HG02763 (cell line): ENCODE data around the gene SOX5.

Experiments used
- ATAC-seq: cut with Tn5 transposase; IDR thresholded peaks from one replicate; pipeline ENCODE4 v1.9.1; 2021; ENCODE audit warnings: mild to moderate bottlenecking, moderate library complexity; ENCODE audit not compliant: unreplicated experiment

SOX5 gene

DNA sequence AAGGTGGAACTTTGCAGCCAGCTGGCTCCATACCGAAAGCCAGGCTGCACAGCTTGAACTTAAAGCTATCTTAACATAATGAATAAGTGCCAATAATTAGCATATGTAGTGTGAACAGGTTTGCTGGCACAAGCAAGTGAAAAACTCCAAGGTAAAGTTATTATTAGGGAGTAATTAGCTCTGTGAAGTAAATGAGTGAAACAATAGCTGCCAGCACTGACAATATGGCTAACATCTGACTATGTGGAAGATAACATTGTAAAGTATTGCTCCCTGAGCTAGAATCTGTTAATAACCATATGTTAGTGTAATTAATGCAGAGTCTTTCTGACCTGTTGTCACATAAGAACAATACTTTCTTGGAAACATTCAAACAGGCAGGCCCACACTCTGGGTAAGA is 246.4 kb downstream of the SOX5 start:
- ATAC-seq = no peak

DNA sequence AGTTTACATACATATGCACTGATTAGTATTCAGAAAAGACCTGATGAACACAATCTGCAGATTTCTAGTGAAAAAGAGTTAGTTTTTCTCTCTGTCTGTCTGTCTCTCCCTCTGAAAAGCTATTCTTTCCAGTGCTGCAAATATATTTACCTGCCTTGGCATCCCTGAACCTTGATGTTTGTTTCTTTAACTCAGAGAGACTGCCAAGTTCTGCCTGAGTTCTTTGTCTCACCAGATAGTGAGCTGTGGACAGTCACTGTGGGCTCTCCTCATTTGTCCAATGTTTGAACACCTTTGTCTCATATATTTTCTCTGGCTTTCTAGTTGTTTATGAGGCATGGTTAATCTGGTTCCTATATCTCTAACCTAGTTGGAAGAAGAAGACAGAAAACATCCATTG is 250.4 kb downstream of the SOX5 start:
- ATAC-seq = no peak

DNA sequence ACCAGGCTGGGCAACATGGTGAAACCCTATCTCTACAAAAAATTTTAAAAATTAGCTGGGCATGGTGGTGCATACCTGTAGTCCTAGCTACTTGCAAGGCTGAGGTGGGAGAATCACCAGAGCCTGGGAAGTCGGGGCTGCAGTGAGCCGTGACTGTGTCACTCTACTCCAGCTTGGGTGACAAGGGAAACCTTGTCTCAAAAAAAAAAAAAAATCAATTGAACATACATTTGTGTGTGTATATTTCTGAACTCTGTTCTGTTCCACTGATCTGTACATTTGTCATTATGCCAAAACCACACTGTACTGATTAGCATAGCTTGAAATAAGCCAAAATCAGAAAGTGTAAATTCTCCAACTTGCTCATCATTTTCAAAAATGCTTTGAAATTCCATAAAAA is 254.6 kb downstream of the SOX5 start:
- no peak for ATAC-seq

GRCh38 chr12:23694307-23694706 is 255.2 kb downstream of the SOX5 start:
- ATAC-seq = no peak

DNA sequence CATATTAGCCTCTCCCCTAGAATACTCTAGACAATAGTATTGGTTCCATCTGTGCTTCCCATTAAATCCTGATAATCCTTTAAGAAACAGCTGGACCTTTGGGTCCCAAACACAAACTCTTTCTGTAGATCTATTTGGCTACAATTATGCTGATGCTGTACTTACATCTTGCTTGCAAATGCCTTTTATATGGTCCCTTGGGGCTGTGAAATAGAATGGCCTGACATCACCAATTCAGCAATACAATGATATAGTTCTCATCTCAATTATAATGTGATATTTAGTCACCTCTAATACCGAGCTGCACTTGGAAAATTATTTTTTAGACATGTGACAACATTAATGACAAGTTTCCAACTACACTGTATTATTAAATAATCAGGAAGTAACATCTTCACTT is 261.5 kb downstream of the SOX5 start:
- no peak for ATAC-seq

GRCh38 chr12:23686095-23686494 is 263.4 kb downstream of the SOX5 start:
- no peak for ATAC-seq

DNA sequence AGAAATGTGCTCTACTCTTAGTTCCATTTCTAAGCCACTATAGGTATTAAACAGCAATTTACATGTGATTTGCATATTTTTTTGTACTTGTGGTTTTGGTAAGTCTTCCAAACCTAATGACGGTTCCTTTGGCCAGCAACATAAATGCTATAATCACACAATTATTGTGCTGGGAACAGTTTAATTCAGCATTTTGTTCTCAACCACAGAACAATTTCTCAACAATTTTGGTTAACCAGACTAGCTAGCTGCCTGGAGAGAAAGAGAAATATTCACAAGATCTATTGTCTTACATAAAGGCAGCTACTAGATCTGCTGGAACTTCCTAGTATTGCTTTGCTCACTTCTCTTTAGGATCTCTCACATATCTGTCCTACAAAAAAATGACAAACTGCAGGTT is 265.3 kb downstream of the SOX5 start:
- ATAC-seq = no peak

- ATAC-seq = no peak
These were observed 268.2 kb downstream of the SOX5 start for GRCh38 chr12:23681237-23681636.

DNA sequence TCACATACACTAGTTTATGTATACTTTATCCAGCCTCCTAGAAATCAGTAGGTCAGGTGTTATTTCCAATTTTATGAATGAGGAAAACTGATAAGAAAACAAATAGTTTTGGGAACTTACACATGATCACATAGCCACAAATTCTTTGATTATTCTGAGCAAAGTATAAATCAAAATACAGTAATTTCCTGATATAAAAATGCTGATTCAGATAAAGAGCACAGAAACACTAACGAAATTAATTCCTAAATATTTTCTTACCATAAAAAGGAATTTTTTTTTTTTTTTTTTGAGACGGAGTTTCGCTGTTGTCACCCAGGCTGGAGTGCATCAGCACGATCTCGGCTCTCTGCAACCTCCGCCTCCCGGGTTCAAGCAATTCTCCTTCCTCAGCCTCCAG is 275.4 kb downstream of the SOX5 start:
- ATAC-seq = no peak

DNA sequence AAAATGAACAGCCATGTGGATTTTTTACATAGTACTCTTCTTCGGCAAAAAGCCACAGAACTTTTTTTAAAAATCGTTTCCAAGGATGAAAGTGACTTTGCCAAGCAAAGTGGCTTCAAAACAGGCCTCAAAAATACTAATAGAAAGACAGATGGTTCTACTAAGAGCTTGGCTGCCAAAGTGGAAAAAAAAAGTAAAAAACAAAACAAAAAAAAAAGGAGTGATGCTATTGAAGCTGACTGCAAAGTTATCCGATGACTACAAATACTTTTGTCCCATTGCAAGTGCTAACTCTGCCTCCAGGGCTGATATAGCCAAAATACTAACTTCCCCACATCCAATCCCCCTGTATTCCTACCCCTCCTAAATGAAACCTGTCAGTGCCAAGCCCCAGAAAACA is 277.6 kb downstream of the SOX5 start:
- no peak for ATAC-seq

DNA sequence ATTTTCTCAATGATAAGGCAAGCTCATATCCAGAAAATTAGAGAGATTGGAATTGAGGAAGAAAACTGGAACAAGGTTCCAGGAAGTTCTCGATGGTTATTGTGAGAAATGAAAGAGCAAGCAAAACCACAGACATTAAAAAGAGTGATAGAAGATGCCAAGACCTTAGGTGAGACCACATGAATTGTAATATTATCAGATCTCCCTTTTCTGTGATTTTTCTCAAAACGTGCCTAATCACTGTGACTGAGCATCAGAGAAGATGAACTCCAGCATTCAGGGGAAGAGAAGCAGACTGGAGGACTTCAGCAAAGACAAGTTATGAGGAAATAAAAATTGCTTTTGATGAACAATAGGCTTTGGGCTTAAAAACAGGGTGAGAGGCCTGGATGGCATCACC is 278.8 kb downstream of the SOX5 start:
- no peak for ATAC-seq

GRCh38 chr12:23669691-23670090 is 279.8 kb downstream of the SOX5 start:
- ATAC-seq = no peak

GRCh38 chr12:23666866-23667265 is 282.6 kb downstream of the SOX5 start:
- no peak for ATAC-seq

GRCh38 chr12:23662966-23663365 is 286.5 kb downstream of the SOX5 start:
- no peak for ATAC-seq

DNA sequence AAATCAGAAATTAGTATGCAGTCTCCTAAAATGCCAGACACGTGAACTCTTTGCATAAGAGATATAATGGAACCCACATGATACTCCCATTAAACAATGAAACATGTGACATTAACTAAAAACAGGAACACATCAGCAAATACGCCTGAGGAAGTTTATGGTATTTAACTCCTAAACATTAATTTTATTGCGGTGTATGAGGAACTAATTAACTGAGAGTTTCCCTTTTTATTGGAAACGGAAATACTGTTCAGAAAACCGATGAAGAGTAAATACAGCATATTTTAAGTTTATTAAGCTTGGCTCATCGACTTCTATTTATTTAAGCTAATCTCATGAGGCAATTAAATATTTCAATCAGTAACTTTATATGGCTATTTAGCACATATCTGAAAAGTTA is 290.3 kb downstream of the SOX5 start:
- ATAC-seq = no peak

DNA sequence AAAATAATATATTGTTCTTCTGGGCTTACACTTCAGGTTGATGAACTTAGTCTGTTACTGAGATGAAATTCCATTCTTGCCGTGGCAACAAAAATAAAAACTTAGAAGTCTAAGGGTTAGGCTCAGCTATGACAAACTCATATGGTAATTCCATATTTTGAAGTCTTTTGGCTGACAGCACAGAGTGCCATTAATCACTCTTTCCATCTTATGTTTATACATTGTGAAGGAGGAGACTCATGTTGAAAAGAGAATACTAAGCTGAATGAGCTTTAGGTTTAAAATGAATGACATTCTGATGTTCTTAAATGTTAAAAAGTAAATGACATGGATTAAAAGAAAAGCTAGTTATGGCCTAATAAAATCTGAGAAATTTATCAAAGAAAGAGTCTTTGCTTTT is 291.9 kb downstream of the SOX5 start:
- no peak for ATAC-seq

- ATAC-seq = no peak
These were observed 293.6 kb downstream of the SOX5 start for GRCh38 chr12:23655884-23656283.

GRCh38 chr12:23655112-23655511 is 294.4 kb downstream of the SOX5 start:
- ATAC-seq = no peak

- no peak for ATAC-seq
These were observed 300.9 kb downstream of the SOX5 start for GRCh38 chr12:23648546-23648945.

DNA sequence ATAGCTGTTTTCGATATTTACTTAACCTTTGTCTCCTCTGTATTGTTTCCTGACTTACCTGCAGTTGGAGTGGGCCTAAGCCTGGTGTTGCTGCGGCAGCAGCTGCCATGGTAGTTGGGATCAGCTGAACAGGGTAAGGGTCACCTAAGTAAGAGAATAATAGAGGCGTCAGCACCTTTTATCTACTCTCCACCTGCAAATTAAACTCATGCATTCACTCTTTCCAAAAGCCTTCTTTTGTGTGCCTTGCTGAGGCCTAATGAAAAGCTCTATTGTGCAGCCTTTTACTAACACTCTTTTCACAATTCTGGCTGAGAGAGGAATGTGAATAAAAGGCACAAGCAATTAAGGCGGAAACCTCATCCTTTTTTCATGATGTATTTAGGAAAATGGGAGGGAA is 308.7 kb downstream of the SOX5 start:
- no peak for ATAC-seq

GRCh38 chr12:23634344-23634743 is 315.1 kb downstream of the SOX5 start:
- ATAC-seq = no peak

- no peak for ATAC-seq
These were observed 317.6 kb downstream of the SOX5 start for GRCh38 chr12:23631786-23632377.

DNA sequence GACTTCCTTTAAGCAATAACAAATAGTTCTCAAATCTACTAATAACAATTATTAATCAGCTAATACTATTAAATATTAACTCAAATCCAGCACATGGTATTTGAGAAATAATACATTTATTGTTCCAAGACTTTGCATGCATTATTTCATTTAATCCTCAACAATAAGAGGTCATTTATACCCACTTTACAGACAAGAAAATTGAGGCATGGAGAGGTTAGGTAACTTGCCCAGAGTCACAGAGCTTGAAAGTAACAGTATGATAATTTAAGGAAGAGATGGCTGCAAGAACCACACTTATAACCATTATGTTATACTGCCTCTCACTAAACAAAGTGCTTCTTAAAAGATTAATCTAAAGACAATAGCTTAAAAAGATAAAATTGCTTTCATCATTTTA is 318.9 kb downstream of the SOX5 start:
- no peak for ATAC-seq

GRCh38 chr12:23628806-23629205 is 320.7 kb downstream of the SOX5 start:
- no peak for ATAC-seq
